ENCODE measurements around the gene LARP4B.

- TF ChIP-seq EZH2 (IDR thresholded peaks at IDR 0.05) (no peak), POLR2AphosphoS5 (IDR thresholded peaks at IDR 0.05; ENCODE audit: borderline replicate concordance, low read depth, low read length) (no peak), FOXP2 (optimal IDR thresholded peaks at IDR 0.05; ENCODE audit: control extremely low read depth, extremely low read length, insufficient read depth) (no peak)
Observed at GRCh38 chr10:898141-898540, 33.4 kb downstream of the LARP4B start.
